ENCODE results near the gene MOXD1.
"Not testable (repeated sequence)": the region's sequence is repeated elsewhere in the genome, so short reads cannot be mapped to it uniquely, and the experiment has no call there.

MOXD1 gene

GRCh38 chr6:132364306-132365074, 36.8 kb downstream of the MOXD1 start:
- no peak for DNase-seq (ENCODE audit: low spot score)
- no peak for TF ChIP-seq CTCF (IDR thresholded peaks at IDR 0.05; ENCODE audit: extremely low read depth, missing control alignments)

- DNase-seq (ENCODE audit: low spot score): no peak
- no peak for TF ChIP-seq CTCF (IDR thresholded peaks at IDR 0.05; ENCODE audit: extremely low read depth, missing control alignments)
These were observed 38.7 kb downstream of the MOXD1 start for GRCh38 chr6:132362442-132363185.

- no peak for TF ChIP-seq CTCF (IDR thresholded peaks at IDR 0.05; ENCODE audit: extremely low read depth, missing control alignments)
- no peak for DNase-seq (ENCODE audit: low spot score)
These were observed 40.2 kb downstream of the MOXD1 start for GRCh38 chr6:132361101-132361500.

GRCh38 chr6:132359886-132360285, 41.4 kb downstream of the MOXD1 start:
- no peak for TF ChIP-seq CTCF (IDR thresholded peaks at IDR 0.05; ENCODE audit: extremely low read depth, missing control alignments)
- no peak for DNase-seq (ENCODE audit: low spot score)

- no peak for DNase-seq (ENCODE audit: low spot score)
These were observed 44.2 kb downstream of the MOXD1 start for GRCh38 chr6:132357120-132357519.

GRCh38 chr6:132354517-132355167, 46.6 kb downstream of the MOXD1 start:
- no peak for DNase-seq (ENCODE audit: low spot score)
- TF ChIP-seq CTCF (IDR thresholded peaks at IDR 0.05; ENCODE audit: extremely low read depth, missing control alignments): no peak

More at GRCh38 chr6:132357120-132357519, 44.2 kb downstream of the MOXD1 start:
- TF ChIP-seq CTCF (IDR thresholded peaks at IDR 0.05; ENCODE audit: extremely low read depth, missing control alignments): no peak

GRCh38 chr6:132351986-132352385, 49.3 kb downstream of the MOXD1 start:
- not testable (repeated sequence) for DNase-seq (ENCODE audit: low spot score)
